OCI-LY7 (cell line): ENCODE results near the gene BRD2. TPM values are rescaled to one million over a fixed set of nuclear protein-coding genes. Genes with fewer than 3 reads are reported as not detected.
A peak's percentile ranks its signal among the peaks of the same experiment; 100 is the strongest.

Experiments
- BruUV-seq: library from RNA; stranded (reverse); fragments of 400-500 nt; replicated peaks from 2 replicates; lab custom pipeline; 2021; lab: Mats Ljungman, UMichigan
- CTCF ChIA-PET: fragments of 300-600 bp; sonication (Branson Sonifier 250); formaldehyde crosslinking; loops from one replicate; lab custom pipeline; 2022; ENCODE audit warnings: antibody characterized with exemption; ENCODE audit not compliant: unreplicated experiment; lab: Charles Lee
- POLR2A ChIA-PET: fragments of 300-600 bp; sonication (Branson Sonifier 250); formaldehyde crosslinking; loops from one replicate; lab custom pipeline; 2022; ENCODE audit warnings: antibody characterized with exemption; lab: Charles Lee
- DNase-seq: peaks from one replicate; pipeline ENCODE4 v3.0.0-alpha.2; 2015; ENCODE audit warnings: low spot score
- H2AFZ ChIP-seq: fragments of 200-600 bp; sonication (generic), shearing (Covaris generic); 2 replicates; pipeline ENCODE4 v1.6.1; 2014; ENCODE audit warnings: mild to moderate bottlenecking, antibody characterized with exemption, low read length, moderate library complexity
- H3K27ac ChIP-seq: fragments of 200-600 bp; sonication (generic); 2 replicates; pipeline ENCODE4 v1.5.1; 2014; ENCODE audit warnings: mixed run types, low read depth, mild to moderate bottlenecking, moderate library complexity, low read length, inconsistent platforms; ENCODE audit not compliant: poor library complexity, severe bottlenecking
- H3K36me3 ChIP-seq: fragments of 200-600 bp; sonication (generic); 2 replicates; pipeline ENCODE4 v1.6.1; 2014; ENCODE audit warnings: mild to moderate bottlenecking, antibody characterized with exemption, low read length, moderate library complexity, mixed read lengths; ENCODE audit not compliant: insufficient read depth
- H3K4me1 ChIP-seq: fragments of 200-600 bp; sonication (generic); 2 replicates; pipeline ENCODE4 v1.5.1; 2014; ENCODE audit warnings: mild to moderate bottlenecking, low read length; ENCODE audit not compliant: insufficient read depth, poor library complexity, severe bottlenecking
- H3K4me2 ChIP-seq: fragments of 200-600 bp; sonication (generic); 2 replicates; pipeline ENCODE4 v1.6.1; 2014; ENCODE audit warnings: mild to moderate bottlenecking, low read length
- H3K4me3 ChIP-seq: fragments of 200-600 bp; sonication (generic); 2 replicates; pipeline ENCODE4 v1.5.1; 2014; ENCODE audit warnings: mild to moderate bottlenecking, low read depth, low read length; ENCODE audit not compliant: poor library complexity, severe bottlenecking
- H3K79me2 ChIP-seq: fragments of 200-600 bp; sonication (generic); 2 replicates; pipeline ENCODE4 v1.6.1; 2016; ENCODE audit warnings: low read depth, mild to moderate bottlenecking, low read length, moderate library complexity, mixed read lengths; ENCODE audit not compliant: insufficient read depth
- H3K9me2 ChIP-seq: fragments of 200-600 bp; sonication (generic); 2 replicates; pipeline ENCODE4 v1.6.1; 2016; ENCODE audit warnings: mild to moderate bottlenecking, low read length, mixed read lengths; ENCODE audit not compliant: insufficient read depth
- H3K9me3 ChIP-seq: fragments of 200-600 bp; sonication (generic); 2 replicates; pipeline ENCODE4 v1.6.1; 2014; ENCODE audit warnings: mild to moderate bottlenecking, mixed run types, low read length, mixed read lengths
- H4K20me1 ChIP-seq: fragments of 200-600 bp; sonication (generic); 2 replicates; pipeline ENCODE4 v1.6.1; 2014; ENCODE audit warnings: mild to moderate bottlenecking, antibody characterized with exemption, low read length, moderate library complexity, mixed read lengths; ENCODE audit not compliant: insufficient read depth
- EZH2phosphoT487 ChIP-seq: fragments of 200-600 bp; sonication (generic); IDR thresholded peaks from 2 replicates; pipeline ENCODE4 v1.6.1; 2018; ENCODE audit warnings: low read depth, borderline replicate concordance, mild to moderate bottlenecking, mixed run types, antibody characterized with exemption, low read length, moderate library complexity, mixed read lengths
- intact Hi-C: fragments of 100-400 bp; cut with micrococcal nuclease; formaldehyde crosslinking; loops from one replicate; pipeline ENCODE4 v1.10.0; 2022; ENCODE audit not compliant: unreplicated experiment
- total RNA-seq, 2 experiments: library from RNA; depleted of rRNA in 1 of 2; stranded (reverse); fragments of >200 nt in 1 of 2; shearing (Covaris generic) in 1 of 2; gene quantifications; 2 replicates each; pipeline ENCODE4 v1.2.3, GENCODE V29; 2014 to 2022
- TF ChIP-seq, protein P1 (sequence below): fragments of 200-600 bp; sonication (generic); conservative IDR thresholded peaks from 2 replicates; pipeline ENCODE4 v1.5.1; 2014; ENCODE audit warnings: mild to moderate bottlenecking, antibody characterized with exemption, low read length, moderate library complexity, mixed read lengths

Gene BRD2
- total RNA-seq, 2 experiments from 2014 or later: 236 to 326 TPM

DNA sequence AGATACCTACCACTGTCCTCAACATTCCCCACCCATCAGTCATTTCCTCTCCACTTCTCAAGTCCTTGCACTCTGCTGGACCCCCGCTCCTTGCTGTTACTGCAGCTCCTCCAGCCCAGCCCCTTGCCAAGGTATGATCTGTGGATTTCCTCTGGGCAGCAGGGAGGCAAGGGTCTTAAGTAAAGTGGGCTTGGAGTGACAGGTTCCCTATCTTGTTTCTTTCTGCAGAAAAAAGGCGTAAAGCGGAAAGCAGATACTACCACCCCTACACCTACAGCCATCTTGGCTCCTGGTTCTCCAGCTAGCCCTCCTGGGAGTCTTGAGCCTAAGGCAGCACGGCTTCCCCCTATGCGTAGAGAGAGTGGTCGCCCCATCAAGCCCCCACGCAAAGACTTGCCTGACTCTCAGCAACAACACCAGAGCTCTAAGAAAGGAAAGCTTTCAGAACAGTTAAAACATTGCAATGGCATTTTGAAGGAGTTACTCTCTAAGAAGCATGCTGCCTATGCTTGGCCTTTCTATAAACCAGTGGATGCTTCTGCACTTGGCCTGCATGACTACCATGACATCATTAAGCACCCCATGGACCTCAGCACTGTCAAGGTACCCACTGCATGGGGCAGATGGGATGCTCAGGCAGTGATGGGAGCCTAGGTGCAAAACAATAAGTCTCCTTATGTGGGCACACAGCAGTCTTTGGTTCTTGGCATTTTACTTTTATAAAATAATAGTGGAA, 8.1 kb downstream of the BRD2 start:
- TSS peak; percentile 32 for BruUV-seq
- H2AFZ ChIP-seq: no peak overlapping the region
- CTCF ChIA-PET: no interaction called here
- TF ChIP-seq, protein P1, sequence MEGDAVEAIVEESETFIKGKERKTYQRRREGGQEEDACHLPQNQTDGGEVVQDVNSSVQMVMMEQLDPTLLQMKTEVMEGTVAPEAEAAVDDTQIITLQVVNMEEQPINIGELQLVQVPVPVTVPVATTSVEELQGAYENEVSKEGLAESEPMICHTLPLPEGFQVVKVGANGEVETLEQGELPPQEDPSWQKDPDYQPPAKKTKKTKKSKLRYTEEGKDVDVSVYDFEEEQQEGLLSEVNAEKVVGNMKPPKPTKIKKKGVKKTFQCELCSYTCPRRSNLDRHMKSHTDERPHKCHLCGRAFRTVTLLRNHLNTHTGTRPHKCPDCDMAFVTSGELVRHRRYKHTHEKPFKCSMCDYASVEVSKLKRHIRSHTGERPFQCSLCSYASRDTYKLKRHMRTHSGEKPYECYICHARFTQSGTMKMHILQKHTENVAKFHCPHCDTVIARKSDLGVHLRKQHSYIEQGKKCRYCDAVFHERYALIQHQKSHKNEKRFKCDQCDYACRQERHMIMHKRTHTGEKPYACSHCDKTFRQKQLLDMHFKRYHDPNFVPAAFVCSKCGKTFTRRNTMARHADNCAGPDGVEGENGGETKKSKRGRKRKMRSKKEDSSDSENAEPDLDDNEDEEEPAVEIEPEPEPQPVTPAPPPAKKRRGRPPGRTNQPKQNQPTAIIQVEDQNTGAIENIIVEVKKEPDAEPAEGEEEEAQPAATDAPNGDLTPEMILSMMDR: no peak
- no peak for TF ChIP-seq EZH2phosphoT487
- no peaks in the 10 kb centered on the region for H3K9me3 ChIP-seq
- intact Hi-C loops: no loop called here
- no peak overlapping the region for H3K4me3 ChIP-seq
- peak overlapping the region; percentile 90 for H3K4me2 ChIP-seq
- no peaks in the 10 kb centered on the region for H3K9me2 ChIP-seq
- peaks cover 97% of the 10 kb centered on the region for H3K36me3 ChIP-seq
- peaks cover 51% of the 10 kb centered on the region for H4K20me1 ChIP-seq
- no peak for DNase-seq
- POLR2A ChIA-PET: no interaction called here
- no peak overlapping the region for H3K27ac ChIP-seq
- peaks cover 83% of the 10 kb centered on the region for H3K79me2 ChIP-seq
- H3K4me1 ChIP-seq: peaks cover 33% of the 10 kb centered on the region

DNA sequence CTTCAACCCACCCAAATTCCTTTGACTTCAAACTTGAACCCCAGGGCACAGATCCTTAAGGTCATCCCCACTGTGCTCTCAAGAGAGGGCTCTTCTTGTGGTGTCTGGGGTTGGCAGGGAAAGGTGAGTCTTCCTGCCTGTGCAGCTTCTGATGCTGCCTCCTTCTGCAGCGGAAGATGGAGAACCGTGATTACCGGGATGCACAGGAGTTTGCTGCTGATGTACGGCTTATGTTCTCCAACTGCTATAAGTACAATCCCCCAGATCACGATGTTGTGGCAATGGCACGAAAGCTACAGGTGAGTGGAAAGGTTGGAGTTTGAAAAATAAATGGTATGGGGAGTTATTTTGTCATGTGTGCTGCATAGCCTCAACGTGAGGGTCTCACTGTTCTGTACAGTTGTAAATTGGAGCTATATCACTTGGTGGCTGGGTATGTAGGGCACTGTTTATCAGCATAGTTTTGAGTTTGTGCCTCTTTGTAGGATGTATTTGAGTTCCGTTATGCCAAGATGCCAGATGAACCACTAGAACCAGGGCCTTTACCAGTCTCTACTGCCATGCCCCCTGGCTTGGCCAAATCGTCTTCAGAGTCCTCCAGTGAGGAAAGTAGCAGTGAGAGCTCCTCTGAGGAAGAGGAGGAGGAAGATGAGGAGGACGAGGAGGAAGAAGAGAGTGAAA, 9.0 kb downstream of the BRD2 start:
- DNase-seq: no peak
- CTCF ChIA-PET: no interaction called here
- H4K20me1 ChIP-seq: peaks cover 49% of the 10 kb centered on the region
- BruUV-seq: no TSS peak
- no peaks in the 10 kb centered on the region for H3K9me2 ChIP-seq
- no peak overlapping the region for H3K4me3 ChIP-seq
- H3K36me3 ChIP-seq: peaks cover 100% of the 10 kb centered on the region
- TF ChIP-seq, protein P1: no peak
- TF ChIP-seq EZH2phosphoT487: no peak
- intact Hi-C loops: no loop called here
- POLR2A ChIA-PET: interaction anchor here (0.8 to 0.9 kb wide), 2 partner anchors 19 to 26 kb away, joined by 3 read pairs; no protein-coding TSS in a partner anchor
- H3K4me1 ChIP-seq: peaks cover 39% of the 10 kb centered on the region
- no peaks in the 10 kb centered on the region for H3K9me3 ChIP-seq
- H3K79me2 ChIP-seq: peaks cover 77% of the 10 kb centered on the region
- no peak overlapping the region for H3K27ac ChIP-seq
- H2AFZ ChIP-seq: no peak overlapping the region
- no peak overlapping the region for H3K4me2 ChIP-seq
